Measurements from ENCODE around the gene DOK6. TPM values are rescaled to one million over a fixed set of nuclear protein-coding genes. Genes with fewer than 3 reads are reported as not detected.
"Not testable (repeated sequence)": the region's sequence is repeated elsewhere in the genome, so short reads cannot be mapped to it uniquely, and the experiment has no call there.

DOK6 gene
- total and polyA plus RNA-seq, 10 of the 15 experiments (the other 5 are each of a cell fraction or from before 2014, with no cell fraction given), result 0.01 to 0.09 (median 0.04) TPM; not detected in 4

DNA sequence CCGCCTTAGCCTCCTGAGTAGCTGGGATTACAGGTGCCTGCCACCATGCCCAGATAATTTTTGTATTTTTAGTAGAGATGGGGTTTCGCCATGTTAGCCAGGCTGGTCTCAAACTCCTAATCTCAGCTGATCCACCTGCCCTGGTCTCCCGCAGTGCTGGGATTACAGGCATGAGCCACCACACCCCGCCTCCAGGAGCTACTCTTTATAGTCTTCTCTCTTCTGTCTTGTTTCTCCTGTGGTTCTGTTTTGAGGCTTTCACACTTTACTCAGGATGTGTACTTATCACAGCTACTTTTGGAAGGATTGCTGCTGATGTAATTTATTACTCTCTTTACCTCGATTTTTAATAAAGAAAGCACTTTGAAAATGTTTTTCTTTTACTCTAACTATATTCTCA lies 261.4 kb downstream of the DOK6 start:
- H3K36me3 ChIP-seq (ENCODE audit: control insufficient read depth in 2 of 2, insufficient read depth in 2 of 2, low read length in 1 of 2); intact Hi-C loops (cut with micrococcal nuclease; ENCODE audit: unreplicated experiment); RAD21 ChIA-PET (ENCODE audit: unreplicated experiment); BruUV-seq (replicated peaks); in situ Hi-C loops (cut with MboI); H3K4me2 ChIP-seq (ENCODE audit: control insufficient read depth, insufficient read depth); H3K27ac ChIP-seq (ENCODE audit: control insufficient read depth, insufficient read depth); H3K27me3 ChIP-seq (replicated peaks in 1 of 2; ENCODE audit: control insufficient read depth in 2 of 2, insufficient read depth in 2 of 2, low read length in 1 of 2); FAIRE-seq; SMC1A ChIA-PET (ENCODE audit: uncharacterized antibody, unreplicated experiment); H3K4me1 ChIP-seq (ENCODE audit: control insufficient read depth, insufficient read depth, low read length); ATAC-seq; H3K9ac ChIP-seq (ENCODE audit: control insufficient read depth, insufficient read depth, low read length); H4K20me1 ChIP-seq (ENCODE audit: control insufficient read depth, insufficient read depth); H3K4me3 ChIP-seq; DNase-seq (ENCODE audit: low read depth, low spot score); H2AFZ ChIP-seq (ENCODE audit: control insufficient read depth, low read depth, low read length); H3K9me3 ChIP-seq (replicated peaks; ENCODE audit: control insufficient read depth, insufficient read depth, low read length); CTCF ChIA-PET; POLR2A ChIA-PET; H3K79me2 ChIP-seq (ENCODE audit: control insufficient read depth, insufficient read depth, low read length): not testable (repeated sequence)
- whole genome bisulfite sequencing (ENCODE audit: insufficient coverage, insufficient replicate concordance, low lambda C conversion rate, missing lambda C conversion rate), result 22% methylated on average over 5 of the region's 5 CpGs

DNA sequence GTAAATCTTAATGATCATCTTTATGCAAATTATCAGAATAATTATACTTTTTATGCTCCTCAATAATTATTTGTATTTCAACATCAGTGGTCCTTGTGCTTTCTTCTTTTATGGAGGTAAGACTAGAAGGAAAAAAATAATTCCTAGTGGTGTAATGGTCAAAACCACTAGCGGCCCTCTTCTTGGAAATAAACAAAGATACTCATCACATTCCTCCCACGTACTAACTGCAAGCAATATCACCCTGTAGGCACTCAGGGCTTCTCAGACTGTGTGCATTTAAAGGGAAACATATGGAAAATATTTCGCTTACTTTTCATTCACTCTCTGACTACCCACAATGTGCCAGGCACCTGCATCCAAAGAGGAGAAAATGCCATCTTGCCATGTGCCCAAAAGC lies 263.7 kb downstream of the DOK6 start:
- ChIA-PET SMC1A (ENCODE audit: uncharacterized antibody, unreplicated experiment) (interaction anchor here (1.3 kb wide), 1 partner anchor 16 kb away, joined by 3 read pairs; no protein-coding TSS in a partner anchor), RAD21 (ENCODE audit: unreplicated experiment) (no interaction called here), CTCF (no interaction called here), POLR2A (no interaction called here)
- no peak for TF ChIP-seq WRNIP1 (IDR thresholded peaks at IDR 0.05; ENCODE audit: borderline replicate concordance, low read depth, low read length)
- TF ChIP-seq BHLHE40 (IDR thresholded peaks at IDR 0.05; ENCODE audit: borderline replicate concordance in 1 of 2, low read depth in 2 of 2, low read length in 1 of 2), result no peak
- no peak for TF ChIP-seq JUND (IDR thresholded peaks at IDR 0.05; ENCODE audit: low read depth, low read length)
- TF ChIP-seq DPF2 (IDR thresholded peaks at IDR 0.05), result no peak
- TF ChIP-seq NR2F1 (conservative IDR thresholded peaks at IDR 0.05), result no peak
- TF ChIP-seq RCOR1 (conservative IDR thresholded peaks at IDR 0.05; ENCODE audit: low read depth, low read length), result no peak
- TF ChIP-seq LARP7 (IDR thresholded peaks at IDR 0.05), result no peak
- TF ChIP-seq MXI1 (IDR thresholded peaks at IDR 0.05; ENCODE audit: low read depth, low read length), result no peak
- no peak for TF ChIP-seq TAF1 (IDR thresholded peaks at IDR 0.05; ENCODE audit: borderline replicate concordance, low read depth, low read length)
- no peak for TF ChIP-seq RFX5 (IDR thresholded peaks at IDR 0.05; ENCODE audit: low read depth, low read length)
- no peaks in the 10 kb centered on the region for H3K36me3 ChIP-seq (ENCODE audit: control insufficient read depth in 2 of 2, insufficient read depth in 2 of 2, low read length in 1 of 2)
- FAIRE-seq (no peak), DNase-seq (ENCODE audit: low read depth, low spot score) (no peak), ATAC-seq (no peak)
- no peak overlapping the region for H3K27ac ChIP-seq (ENCODE audit: control insufficient read depth, insufficient read depth)
- H3K79me2 ChIP-seq (ENCODE audit: control insufficient read depth, insufficient read depth, low read length), result no peaks in the 10 kb centered on the region
- peaks cover 0 to 3% of the 10 kb centered on the region in 2 experiments; a peak in 1 of 4 replicates for H3K27me3 ChIP-seq (replicated peaks in 1 of 2; ENCODE audit: control insufficient read depth in 2 of 2, insufficient read depth in 2 of 2, low read length in 1 of 2)
- no peaks in the 10 kb centered on the region for H3K4me1 ChIP-seq (ENCODE audit: control insufficient read depth, insufficient read depth, low read length)
- no peaks in the 10 kb centered on the region for H3K9me3 ChIP-seq (replicated peaks; ENCODE audit: control insufficient read depth, insufficient read depth, low read length)
- H3K4me3 ChIP-seq, result no peak overlapping the region
- WGBS (ENCODE audit: insufficient coverage, insufficient replicate concordance, low lambda C conversion rate, missing lambda C conversion rate), result 0% methylated on average over 3 of the region's 3 CpGs
- H3K4me2 ChIP-seq (ENCODE audit: control insufficient read depth, insufficient read depth), result no peak overlapping the region
- H3K9ac ChIP-seq (ENCODE audit: control insufficient read depth, insufficient read depth, low read length), result no peak overlapping the region
- in situ Hi-C loops (cut with MboI) (no loop called here), intact Hi-C loops (cut with micrococcal nuclease; ENCODE audit: unreplicated experiment) (no loop called here)
- H2AFZ ChIP-seq (ENCODE audit: control insufficient read depth, low read depth, low read length), result no peak overlapping the region
- H4K20me1 ChIP-seq (ENCODE audit: control insufficient read depth, insufficient read depth), result no peaks in the 10 kb centered on the region
- no TSS peak for BruUV-seq (replicated peaks)
